GM13977 (cell line): ENCODE results near the gene GZMM.

Experiments used
- DNase-seq: peaks from one replicate; pipeline ENCODE4 v3.0.0; 2012; ENCODE audit warnings: low spot score
- CTCF ChIP-seq: IDR thresholded peaks from 2 replicates; pipeline ENCODE4 v1.5.1; 2012; ENCODE audit warnings: mild to moderate bottlenecking, control low read depth; ENCODE audit not compliant: insufficient read depth; ENCODE audit errors: extremely low read depth, missing control alignments
- in situ Hi-C: fragments of 300-500 bp; cut with MboI; formaldehyde crosslinking; loops from one replicate; pipeline ENCODE4 v1.12.0; 2022; ENCODE audit warnings: low sequenced_read_pairs, low pct_unique_long_range_greater_than_20kb, mixed read lengths, inconsistent platforms; ENCODE audit not compliant: unreplicated experiment

Gene GZMM

GRCh38 chr19:522726-523125 is 21.1 kb upstream of the GZMM start:
- in situ Hi-C loops, result no loop called here
- TF ChIP-seq CTCF, result no peak
- no peak for DNase-seq

- in situ Hi-C loops, result no loop called here
- DNase-seq, result no peak
These were observed 19.7 kb upstream of the GZMM start for GRCh38 chr19:524062-524674.

GRCh38 chr19:525029-525428 is 18.8 kb upstream of the GZMM start:
- TF ChIP-seq CTCF, result no peak
- in situ Hi-C loops, result no loop called here
- no peak for DNase-seq

More at GRCh38 chr19:524062-524674, 19.7 kb upstream of the GZMM start:
- no peak for TF ChIP-seq CTCF

- in situ Hi-C loops, result no loop called here
- DNase-seq, result no peak
- TF ChIP-seq CTCF, result no peak
These were observed 17.9 kb upstream of the GZMM start for GRCh38 chr19:525857-526419.

GRCh38 chr19:530134-531008 is 13.5 kb upstream of the GZMM start:
- no peak for DNase-seq
- in situ Hi-C loops, result no loop called here
- TF ChIP-seq CTCF, result no peak

- TF ChIP-seq CTCF, result no peak
- DNase-seq, result peak; percentile 100
- in situ Hi-C loops, result no loop called here
These were observed 12.7 kb upstream of the GZMM start for GRCh38 chr19:531009-531752.
